GM19238 (cell line): ENCODE data around the gene PPM1B.
"Not testable (repeated sequence)": the region's sequence is repeated elsewhere in the genome, so short reads cannot be mapped to it uniquely, and the experiment has no call there.

Experiments used
- DNase-seq: peaks from one replicate; pipeline ENCODE4 v3.0.0; 2011; ENCODE audit warnings: low spot score; ENCODE audit not compliant: insufficient read length

PPM1B gene

DNA sequence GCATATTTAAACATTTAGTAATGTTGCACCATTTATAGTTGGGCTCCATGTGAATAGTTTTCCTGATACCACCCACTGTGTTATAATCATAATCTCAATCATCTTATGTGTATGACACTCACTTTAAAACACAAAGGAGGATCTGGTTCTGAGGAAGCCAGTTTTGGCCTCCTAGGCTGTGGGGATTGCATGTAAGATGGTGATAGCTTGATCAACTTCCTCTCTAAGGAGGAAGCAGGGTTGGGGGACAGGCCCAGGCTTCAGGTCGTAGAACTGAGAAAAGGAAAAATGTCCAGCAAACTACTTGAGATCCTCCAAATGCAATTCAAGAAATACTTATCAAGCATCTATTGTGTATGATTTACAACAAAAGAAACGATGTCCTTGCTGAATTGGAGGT, 4.9 kb upstream of the PPM1B start:
- DNase-seq: no peak

DNA sequence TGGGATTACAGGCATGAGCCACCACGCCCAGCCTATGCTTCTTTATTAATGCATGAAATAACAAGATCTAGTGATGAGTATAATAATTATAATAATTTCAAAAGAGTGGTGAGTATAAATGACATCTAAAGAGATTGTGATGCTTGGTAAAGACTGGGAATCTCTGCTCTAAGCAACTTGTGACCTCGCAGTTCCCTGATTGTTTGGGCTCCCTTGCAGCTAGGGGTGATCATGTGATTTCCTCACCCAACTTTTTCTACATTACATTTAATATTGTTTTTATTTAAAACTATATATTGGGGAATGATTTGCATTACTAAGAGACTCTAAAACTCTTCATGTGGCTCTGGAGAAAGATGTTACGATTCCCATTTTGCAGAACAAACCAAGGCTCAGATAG, 4.1 kb upstream of the PPM1B start:
- no peak for DNase-seq

DNA sequence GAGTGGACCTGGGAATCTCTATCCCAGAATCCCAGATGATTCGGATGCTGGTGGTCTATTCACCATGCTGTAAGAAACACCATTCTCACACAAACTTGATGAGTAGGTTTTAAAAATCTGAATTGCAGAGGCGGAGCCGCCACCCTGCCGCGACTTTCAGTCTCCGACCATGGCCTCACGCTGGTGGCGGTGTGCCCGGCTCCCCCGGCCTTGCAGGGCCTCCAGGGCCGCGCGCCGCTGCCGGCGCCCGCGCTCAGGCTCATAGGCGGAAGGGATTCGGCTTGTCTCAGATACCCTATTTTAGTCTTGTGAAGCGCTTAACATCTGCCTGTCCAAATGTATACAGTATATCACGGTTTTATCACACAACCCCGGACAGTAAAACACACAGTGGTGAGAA, 2.6 kb upstream of the PPM1B start:
- no peak for DNase-seq

DNA sequence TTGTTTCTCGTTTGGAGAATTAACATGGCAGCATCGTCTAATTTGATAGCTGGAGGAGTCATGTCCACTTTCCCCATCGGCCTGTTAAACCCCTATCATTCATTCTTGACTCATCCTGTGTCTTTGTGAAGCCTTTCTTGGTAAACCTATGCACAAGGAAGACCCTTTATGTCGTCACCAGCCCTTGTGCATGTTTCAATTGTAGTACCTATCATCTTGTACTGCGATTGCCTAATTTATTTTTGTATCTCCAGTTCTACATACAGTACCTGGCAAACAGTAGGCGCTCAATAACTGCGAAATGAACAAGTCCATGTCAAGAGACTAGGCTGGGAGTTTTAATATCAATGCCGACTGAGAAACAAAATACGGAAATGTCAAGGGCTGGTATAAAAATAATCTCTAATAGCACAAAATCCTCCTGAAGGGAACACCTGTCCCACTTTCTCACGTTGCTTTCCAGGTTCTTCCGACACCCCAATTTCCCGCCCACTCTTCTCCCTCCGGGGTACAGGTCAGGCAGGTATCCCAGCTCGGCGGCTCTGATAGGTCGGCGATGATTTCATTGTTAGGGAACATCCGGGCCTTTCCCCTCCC, 1.3 kb upstream of the PPM1B start:
- DNase-seq: no peak

DNA sequence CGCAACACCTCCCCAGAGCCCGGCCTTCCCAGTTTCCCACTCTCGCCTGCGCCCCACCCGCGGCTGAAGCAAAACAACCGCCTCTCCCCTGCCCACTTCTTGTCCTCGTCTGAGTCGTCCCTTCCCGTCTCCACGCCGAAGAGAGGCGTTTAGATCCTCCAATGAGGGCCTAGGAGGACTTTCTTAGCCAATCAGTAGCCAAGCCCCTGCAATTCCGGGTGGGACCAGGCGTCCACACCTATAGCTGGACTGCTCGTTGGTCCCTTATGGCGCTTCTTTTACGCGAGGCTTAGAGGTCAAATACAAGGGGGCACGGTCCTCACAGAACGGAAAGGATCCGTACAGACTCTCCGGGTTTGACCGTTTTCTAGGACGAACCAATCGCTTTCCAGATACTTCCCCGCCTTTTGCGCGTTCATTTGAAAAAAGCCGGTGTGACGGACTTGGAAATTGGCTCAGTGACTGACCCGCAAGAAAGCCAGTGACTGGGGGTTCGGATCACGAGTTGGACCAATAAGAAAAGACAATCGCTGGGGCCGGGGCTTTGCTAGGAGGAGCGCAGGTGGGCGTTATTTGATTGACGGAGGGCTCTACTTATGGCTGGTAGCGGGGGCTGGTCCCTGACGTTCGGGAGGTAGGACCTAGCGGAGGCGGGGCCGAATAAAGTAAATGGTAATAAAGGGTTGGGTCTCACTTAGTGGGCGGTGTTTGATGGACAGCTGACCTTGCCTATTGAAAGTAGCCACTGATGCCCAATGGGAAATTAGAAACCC, 581 bp upstream of the PPM1B start:
- DNase-seq: peak; percentile 93

DNA sequence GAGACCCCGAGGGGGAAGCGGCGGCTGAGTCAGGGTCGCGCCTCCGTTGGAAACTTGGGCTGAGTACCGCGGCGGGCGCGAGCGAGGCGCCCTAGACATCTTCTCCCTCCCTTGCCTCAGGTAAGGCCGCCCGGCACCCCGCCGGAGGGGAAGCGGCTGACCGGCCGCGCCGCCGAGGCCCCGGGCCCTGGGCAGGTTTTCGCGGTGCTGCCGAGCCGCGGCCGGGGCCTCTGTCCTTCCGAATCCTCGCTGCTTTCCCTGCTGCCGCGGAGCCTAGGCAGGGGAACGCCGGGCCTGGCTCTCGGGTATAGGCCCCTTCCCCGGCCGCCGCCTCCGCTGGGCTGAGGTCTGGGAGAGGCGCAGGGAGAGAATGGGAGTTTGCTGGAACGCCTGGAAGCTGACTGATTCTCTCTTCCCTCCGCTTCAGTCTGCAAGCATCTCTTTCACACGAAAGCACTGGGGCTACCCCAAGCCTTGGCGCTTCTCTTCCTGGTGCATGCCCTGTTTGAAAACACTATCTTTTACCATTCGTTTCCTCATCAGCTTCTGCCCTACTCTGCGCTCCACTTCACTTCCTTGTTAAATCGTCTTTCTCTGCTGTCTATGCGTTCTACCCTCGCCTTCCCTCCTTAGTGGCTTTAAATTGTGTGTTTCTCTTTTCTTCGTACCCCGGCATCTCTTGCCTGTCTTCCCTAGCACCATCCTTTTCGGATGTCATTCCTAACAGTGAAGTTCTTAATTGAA, 652 bp downstream of the PPM1B start:
- peak; percentile 32 for DNase-seq

DNA sequence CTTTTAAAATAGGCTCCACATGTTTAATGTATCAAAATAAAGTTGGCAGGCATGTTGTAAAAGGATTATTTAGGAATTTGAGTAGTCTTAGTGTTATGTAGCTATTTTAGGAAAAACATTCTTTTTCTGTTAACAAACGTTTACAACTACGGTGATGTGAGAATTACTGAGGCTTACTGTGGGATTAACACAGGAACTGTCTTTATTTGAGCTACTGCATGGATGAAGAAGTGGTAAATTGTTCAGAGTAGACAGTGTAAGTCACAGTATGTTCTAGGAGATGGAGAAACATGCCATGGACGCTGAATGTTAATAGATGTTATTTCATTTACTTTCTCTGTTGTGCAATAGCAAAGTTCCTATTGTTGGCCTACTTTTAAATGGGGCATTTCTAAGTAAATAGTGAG, 1.6 kb downstream of the PPM1B start:
- no peak for DNase-seq

DNA sequence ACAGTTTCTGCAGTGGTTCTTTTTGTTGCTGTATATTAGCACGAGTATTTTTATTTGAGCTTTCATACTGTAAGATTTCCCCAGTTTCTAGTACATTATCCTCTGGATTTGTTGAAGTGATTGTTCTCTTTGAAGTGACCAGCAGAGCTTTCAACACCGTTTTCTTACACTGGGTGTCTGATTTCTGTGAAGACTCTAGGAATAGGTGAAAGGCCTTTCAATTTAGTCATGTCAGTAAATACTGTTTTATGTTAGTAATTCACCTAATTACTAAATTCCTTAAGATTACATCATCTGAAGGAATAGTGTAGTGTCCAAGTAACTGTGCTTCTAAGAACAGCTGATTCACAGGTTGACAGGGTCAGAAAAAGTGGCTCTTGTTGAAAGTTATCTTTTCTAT, 2.3 kb downstream of the PPM1B start:
- DNase-seq: no peak

DNA sequence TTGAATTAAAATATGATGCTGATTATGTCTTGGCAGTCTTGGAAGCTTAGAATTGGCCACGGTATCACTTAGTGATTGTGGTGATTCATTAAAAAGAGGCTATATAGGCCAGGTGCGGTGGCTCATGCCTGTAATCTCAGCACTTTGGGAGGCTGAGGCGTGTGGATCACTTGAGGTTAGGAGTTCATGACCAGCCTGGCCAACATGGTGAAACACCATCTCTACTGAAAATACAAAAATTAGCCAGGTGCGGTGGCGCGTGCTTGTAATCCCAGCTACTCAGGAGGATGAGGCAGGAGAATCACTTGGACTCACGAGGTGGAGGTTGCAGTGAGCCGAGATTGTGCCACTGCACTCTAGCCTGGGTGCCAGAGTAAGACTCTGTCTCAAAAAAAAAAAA, 2.8 kb downstream of the PPM1B start:
- DNase-seq: not testable (repeated sequence)

DNA sequence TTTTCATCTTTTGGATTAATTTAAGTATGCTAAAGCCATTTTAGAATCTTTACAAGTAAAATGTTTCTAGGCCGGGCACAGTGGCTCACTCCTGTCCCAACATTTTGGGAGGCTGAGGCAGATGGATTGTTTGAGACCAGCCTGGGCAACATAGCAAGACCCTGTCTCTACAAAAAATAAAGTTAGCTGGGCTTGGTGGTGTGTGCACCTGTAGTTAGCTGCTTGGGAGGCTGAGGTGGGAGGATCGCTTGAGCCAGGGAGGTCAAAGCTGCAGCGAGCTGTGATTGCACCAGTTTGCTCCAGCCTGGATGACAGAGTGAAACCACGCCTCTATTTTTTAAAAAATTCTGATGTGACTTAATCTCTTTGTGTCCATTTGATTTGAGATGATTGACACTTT, 3.9 kb downstream of the PPM1B start:
- no peak for DNase-seq

DNA sequence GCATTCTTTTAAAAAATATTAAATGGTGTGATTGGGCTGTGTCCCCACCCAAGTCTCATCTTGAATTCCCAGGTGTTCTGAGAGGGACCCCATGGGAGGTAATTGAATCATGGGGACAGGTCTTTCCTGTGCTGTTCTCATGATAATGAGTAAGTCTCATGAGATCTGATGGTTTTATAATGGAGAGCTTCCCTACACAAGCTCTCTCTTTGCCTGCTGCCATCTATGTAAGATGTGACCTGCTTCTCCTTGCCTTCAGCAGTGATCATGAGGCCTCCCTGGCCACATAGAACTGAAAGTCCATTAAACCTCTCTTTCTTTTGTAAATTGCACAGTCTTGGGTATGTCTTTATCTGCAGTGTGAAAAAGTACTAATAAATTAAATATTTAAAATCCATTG, 10.3 kb downstream of the PPM1B start:
- DNase-seq: no peak

DNA sequence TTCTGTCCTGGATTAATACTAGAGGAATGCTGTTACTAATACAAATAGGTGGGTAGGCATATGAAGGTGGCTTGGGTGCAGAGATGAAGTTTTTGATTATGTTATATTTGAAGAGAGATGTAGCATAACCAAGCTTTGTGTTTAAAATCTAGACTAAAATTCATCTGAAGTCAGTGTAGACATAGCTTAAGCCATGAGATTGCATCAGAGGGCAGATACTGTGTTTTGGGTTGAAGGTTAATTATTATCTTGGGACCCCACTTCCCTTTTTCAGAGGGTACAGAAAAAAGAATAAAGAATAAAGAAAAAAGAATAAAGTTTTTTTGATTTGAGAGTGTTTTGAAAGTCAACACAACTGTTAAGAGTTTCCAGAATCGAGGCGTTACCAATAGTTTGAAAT, 13.0 kb downstream of the PPM1B start:
- no peak for DNase-seq

DNA sequence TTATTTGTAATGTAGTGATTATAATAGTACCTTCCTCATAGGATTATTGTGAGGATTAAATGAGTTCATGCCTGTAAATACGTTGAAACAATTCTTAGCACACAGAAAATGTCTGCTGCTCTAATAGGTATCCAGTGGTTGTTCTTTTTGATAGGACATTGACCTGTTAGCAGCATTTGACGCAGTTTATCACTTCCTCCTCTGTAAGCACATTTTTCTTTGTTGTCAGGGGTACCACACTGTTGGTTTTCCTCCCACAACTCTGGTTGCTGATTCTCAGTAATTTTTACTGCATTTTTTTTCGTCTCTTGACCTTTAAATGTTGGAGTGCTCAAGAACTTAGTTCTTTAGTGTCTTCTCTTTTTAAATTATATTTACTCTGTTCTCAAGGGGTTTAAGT, 15.4 kb downstream of the PPM1B start:
- no peak for DNase-seq

DNA sequence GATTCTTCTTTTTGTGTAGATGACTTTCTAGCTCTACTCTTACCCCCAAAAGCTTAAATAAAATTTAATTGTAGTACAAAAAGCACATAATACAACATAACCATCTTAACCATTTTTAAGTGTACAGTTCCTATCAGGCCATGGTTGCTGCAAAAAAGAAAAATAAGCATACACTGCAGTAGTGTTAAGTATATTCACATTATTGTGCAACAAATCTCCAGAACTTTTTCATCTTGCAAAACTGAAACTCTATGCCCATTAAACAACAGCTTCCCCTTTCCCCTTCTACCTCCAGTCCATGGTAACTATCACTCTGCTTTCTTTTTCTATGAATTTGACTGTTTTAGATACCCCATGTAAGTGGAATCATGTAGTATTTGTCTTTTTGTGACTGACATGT, 18.1 kb downstream of the PPM1B start:
- no peak for DNase-seq

DNA sequence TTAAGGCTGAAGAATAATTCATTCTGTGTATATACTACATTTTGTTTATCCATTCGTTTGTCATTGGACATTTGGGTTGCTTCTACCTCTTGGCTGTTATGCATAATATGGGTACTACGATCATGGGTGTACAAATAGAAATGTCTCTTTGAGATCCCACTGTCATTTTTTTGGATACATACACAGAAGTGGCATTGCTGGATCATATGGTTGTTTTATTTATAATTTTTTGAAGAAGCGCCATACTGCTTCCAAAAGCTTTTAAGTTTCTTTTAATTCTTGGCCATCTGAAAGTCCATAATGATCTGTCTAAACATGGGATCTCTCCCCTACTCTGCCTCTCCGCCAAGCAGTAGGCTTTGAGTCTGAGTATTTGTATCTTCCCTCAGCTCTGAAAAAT, 18.6 kb downstream of the PPM1B start:
- DNase-seq: no peak

DNA sequence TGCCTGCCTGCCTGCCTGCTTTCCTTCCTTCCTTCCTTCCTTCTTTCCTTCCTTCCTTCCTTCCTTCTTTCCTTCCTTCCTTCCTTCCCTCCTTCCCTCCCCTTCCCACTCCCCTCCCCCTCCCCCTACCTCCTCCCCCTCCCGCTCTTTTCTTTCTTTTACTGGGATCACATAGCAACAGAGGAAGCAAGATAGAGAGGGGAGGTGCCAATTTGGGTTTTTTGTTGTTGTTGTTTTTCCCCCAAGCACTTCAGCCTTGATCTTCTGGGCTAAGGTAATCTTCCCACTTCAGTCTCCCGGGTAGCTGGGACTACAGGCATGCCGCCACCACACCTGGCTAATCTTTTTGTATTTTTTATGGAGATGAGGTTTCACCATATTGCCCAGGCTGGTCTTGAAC, 20.0 kb downstream of the PPM1B start:
- DNase-seq: no peak

DNA sequence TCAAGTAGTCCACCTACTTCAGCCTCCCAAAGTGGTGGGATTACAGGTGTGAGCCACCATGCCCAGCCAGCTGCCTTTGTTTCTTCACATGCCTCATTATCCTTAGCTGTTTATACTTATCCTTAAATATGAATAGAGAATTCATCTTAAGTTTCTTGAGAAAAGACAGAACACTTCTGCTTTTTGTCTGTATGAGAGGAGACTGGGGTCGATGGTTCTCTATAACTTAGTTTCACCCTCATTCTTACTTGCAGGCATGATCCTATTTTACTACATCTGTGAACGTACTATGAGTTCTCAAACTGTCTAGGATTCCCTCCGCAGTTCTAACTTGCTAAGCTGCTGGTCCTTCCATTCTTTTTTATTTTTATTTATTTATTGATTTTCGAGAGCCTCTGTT, 20.4 kb downstream of the PPM1B start:
- DNase-seq: no peak

DNA sequence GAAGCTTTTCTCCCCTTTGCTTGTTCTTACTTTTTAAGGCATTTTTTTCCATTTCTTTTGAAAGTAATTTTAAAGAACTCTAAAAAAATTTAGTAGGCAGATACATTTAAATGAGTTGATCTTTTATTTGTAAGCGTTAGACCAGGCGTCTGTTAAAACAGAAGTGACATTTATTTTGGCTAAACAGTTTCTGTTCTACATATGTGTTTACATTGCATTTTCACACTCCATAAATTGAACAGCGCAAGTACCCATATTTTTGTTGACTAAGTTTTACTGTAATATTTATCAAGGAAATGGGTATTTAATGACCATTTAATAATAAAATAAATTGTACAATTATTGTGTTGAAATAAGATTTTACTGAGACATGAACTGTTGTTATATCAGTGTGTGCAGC, 21.9 kb downstream of the PPM1B start:
- DNase-seq: no peak

DNA sequence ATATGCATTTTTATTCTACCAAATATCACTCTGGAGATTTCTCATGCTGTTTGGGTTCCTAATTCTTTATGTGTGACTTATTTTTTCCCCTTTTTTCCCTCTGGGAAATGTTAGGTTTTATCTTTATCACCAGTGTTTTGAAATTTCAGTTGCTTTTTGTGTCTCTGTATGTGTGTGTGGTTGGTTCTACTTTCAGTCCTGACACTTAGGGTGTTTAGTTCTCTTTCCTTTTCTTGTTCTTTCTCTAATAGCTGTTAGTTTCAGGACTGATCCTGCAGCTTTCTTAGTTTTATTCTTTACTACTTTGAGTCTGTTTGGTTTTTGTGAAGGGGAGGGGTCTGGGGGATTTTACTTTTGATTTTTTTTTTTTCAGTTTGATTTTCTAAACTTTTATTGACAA, 23.1 kb downstream of the PPM1B start:
- DNase-seq: peak; percentile 10

DNA sequence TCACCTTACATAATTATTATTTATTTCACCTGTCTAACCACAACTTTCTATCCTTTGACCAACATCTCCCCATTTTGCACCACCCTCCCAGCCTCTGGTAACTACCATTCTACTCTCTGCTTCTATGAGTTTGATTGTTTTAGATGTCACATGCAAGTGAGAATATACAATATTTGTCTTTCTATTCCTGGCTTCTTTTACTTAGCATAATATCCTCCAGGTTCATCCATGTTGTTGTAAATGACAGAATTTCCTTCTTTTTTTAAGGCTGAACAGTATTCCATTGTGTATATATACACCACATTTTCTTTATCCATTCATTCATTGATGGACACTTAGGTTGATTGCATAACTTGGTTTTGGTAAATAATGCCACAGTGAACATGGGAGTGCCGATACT, 24.0 kb downstream of the PPM1B start:
- DNase-seq: no peak

DNA sequence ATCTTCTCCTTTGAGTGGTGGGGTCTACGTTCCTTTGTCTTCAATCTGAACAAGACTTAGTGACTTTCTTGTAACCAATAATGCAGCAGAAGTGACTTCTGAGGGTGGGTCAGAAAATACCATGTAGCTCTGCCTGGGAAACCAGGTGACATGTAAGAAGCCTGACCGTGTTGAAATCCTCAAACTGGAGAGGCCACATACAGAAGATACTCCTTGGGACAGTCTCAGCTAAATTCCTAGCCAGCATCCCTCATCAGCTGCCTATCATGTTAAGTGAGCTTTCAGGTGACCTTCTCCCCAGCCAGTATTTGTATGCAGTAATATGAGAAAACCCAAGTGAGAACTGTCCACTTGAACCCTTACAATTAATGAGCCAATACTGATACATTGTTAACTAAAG, 27.0 kb downstream of the PPM1B start:
- no peak for DNase-seq

DNA sequence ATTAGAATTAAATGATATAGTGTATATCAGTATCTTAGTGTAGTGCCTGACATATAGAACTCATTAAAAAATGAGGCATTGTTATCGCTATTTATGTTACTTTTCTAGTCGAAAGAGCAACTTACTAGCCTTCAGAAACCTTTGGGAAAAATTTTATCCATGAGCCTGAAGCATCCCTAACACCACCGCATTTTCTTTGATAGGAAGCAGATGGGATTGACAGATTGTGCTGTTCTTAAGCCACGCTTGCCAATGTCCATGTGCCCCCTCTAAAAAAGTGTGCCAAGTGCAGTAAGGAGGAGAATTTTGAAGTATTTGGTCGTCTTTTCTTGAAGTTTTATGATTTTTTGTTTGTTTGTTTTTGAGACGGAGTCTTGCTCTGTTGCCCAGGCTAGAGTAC, 29.1 kb downstream of the PPM1B start:
- no peak for DNase-seq

DNA sequence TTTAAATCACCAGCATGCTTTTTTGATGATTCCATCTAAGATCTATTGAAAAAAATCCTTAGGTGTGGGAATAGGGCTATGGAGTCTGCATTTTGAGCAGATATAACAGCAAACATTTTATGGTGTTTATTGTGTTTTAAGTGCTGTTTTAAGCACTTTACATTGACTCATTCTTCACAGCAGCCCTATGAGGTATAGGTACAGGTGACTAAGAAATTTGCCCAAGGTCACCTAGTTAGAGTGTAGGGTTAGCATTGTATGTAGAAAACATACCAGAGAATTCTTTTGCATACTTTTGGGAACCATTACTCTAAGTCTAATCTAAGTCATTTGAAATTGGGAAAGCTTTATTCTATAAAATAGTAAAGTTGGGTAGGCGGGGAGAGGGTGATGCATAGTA, 31.3 kb downstream of the PPM1B start:
- DNase-seq: no peak
